ENCODE measurements around the gene OS9.
"Not testable (repeated sequence)": the region's sequence is repeated elsewhere in the genome, so short reads cannot be mapped to it uniquely, and the experiment has no call there.

OS9 gene

GRCh38 chr12:57708296-57708695 lies 14.4 kb downstream of the OS9 start:
- no peak for TF ChIP-seq Cebpa-rat (IDR thresholded peaks at IDR 0.05)
- H3K9me3 ChIP-seq (replicated peaks in 1 of 11), result peaks cover 9 to 21% (median 11%) of the 10 kb centered on the region in 11 experiments
- H3K9ac ChIP-seq, result no peak overlapping the region
- no peaks in the 10 kb centered on the region for H3K4me1 ChIP-seq
- H3K36me3 ChIP-seq, result peaks cover 64 to 100% (median 78%) of the 10 kb centered on the region in 11 experiments
- H3K4me2 ChIP-seq, result no peak overlapping the region
- H3K27ac ChIP-seq, result no peak overlapping the region
- no peak overlapping the region for H3K4me3 ChIP-seq
- H3K27me3 ChIP-seq, result no peaks in the 10 kb centered on the region
- peaks cover 0 to 47% (median 2%) of the 10 kb centered on the region in 11 experiments; a peak in 6 of 22 replicates for H4K20me1 ChIP-seq

GRCh38 chr12:57712701-57713100 lies 18.8 kb downstream of the OS9 start:
- Histone ChIP-seq H3K27me3 (no peaks in the 10 kb centered on the region), H3K9ac (no peak overlapping the region), H3K27ac (no peak overlapping the region), H3K36me3 (peaks cover 75 to 100% (median 83%) of the 10 kb centered on the region in 11 experiments), H3K4me2 (no peak overlapping the region), H3K4me1 (no peaks in the 10 kb centered on the region), H3K9me3 (replicated peaks in 1 of 11) (peaks cover 0 to 10% (median 0%) of the 10 kb centered on the region in 11 experiments; a peak in 4 of 22 replicates), H3K4me3 (no peak overlapping the region), H4K20me1 (peaks cover 0 to 41% (median 0%) of the 10 kb centered on the region in 11 experiments; a peak in 7 of 22 replicates)
- no peak for TF ChIP-seq Cebpa-rat (IDR thresholded peaks at IDR 0.05)

GRCh38 chr12:57713209-57713608 lies 19.3 kb downstream of the OS9 start:
- Histone ChIP-seq H4K20me1 (peaks cover 0 to 44% (median 0%) of the 10 kb centered on the region in 11 experiments; a peak in 7 of 22 replicates), H3K9me3 (replicated peaks in 1 of 11) (peaks cover 0 to 10% (median 0%) of the 10 kb centered on the region in 11 experiments; a peak in 4 of 22 replicates), H3K27me3 (no peaks in the 10 kb centered on the region), H3K27ac (no peak overlapping the region), H3K4me1 (no peaks in the 10 kb centered on the region), H3K9ac (no peak overlapping the region), H3K36me3 (peaks cover 75 to 100% (median 85%) of the 10 kb centered on the region in 11 experiments), H3K4me2 (no peak overlapping the region), H3K4me3 (no peak overlapping the region)
- TF ChIP-seq Cebpa-rat (IDR thresholded peaks at IDR 0.05), result no peak

- peaks cover 89 to 100% (median 96%) of the 10 kb centered on the region in 11 experiments for H3K36me3 ChIP-seq
- H3K4me3 ChIP-seq, H3K27ac ChIP-seq: not testable (repeated sequence)
Observed at GRCh38 chr12:57715036-57715748, 21.3 kb downstream of the OS9 start.

GRCh38 chr12:57715786-57716185 lies 21.9 kb downstream of the OS9 start:
- no peak overlapping the region for H3K4me3 ChIP-seq
- no peak overlapping the region for H3K27ac ChIP-seq
- no peaks in the 10 kb centered on the region for H3K4me1 ChIP-seq
- no peak overlapping the region for H3K4me2 ChIP-seq
- H3K9ac ChIP-seq, result no peak overlapping the region
- no peaks in the 10 kb centered on the region for H3K27me3 ChIP-seq
- TF ChIP-seq Cebpa-rat (IDR thresholded peaks at IDR 0.05), result no peak
- peaks cover 0 to 61% (median 4%) of the 10 kb centered on the region in 11 experiments; a peak in 10 of 22 replicates for H4K20me1 ChIP-seq
- peaks cover 93 to 100% (median 97%) of the 10 kb centered on the region in 11 experiments for H3K36me3 ChIP-seq
- H3K9me3 ChIP-seq (replicated peaks in 1 of 11), result peaks cover 0 to 10% (median 0%) of the 10 kb centered on the region in 11 experiments; a peak in 4 of 22 replicates

More at GRCh38 chr12:57715036-57715748, 21.3 kb downstream of the OS9 start:
- not testable (repeated sequence) for H3K4me1 ChIP-seq, H3K4me2 ChIP-seq, H3K27me3 ChIP-seq, H3K9ac ChIP-seq
- peaks cover 0 to 10% (median 0%) of the 10 kb centered on the region in 11 experiments; a peak in 4 of 22 replicates for H3K9me3 ChIP-seq (replicated peaks in 1 of 11)
- H4K20me1 ChIP-seq, result peaks cover 0 to 55% (median 0%) of the 10 kb centered on the region in 11 experiments; a peak in 9 of 22 replicates

- Histone ChIP-seq H4K20me1 (peaks cover 0 to 66% (median 4%) of the 10 kb centered on the region in 11 experiments; a peak in 10 of 22 replicates), H3K4me2 (no peak overlapping the region), H3K4me3 (no peak overlapping the region), H3K4me1 (no peaks in the 10 kb centered on the region), H3K9me3 (replicated peaks in 1 of 11) (peaks cover 0 to 8% (median 0%) of the 10 kb centered on the region in 11 experiments; a peak in 4 of 22 replicates), H3K27me3 (no peaks in the 10 kb centered on the region), H3K36me3 (peaks cover 94 to 100% (median 97%) of the 10 kb centered on the region in 11 experiments), H3K27ac (no peak overlapping the region), H3K9ac (no peak overlapping the region)
- no peak for TF ChIP-seq Cebpa-rat (IDR thresholded peaks at IDR 0.05)
Observed at GRCh38 chr12:57716305-57716704, 22.4 kb downstream of the OS9 start.

GRCh38 chr12:57717131-57717530 lies 23.2 kb downstream of the OS9 start:
- Histone ChIP-seq H3K27ac (no peak overlapping the region), H3K9me3 (replicated peaks in 1 of 11) (peaks cover 0 to under 1% (median 0%) of the 10 kb centered on the region in 11 experiments; a peak in 1 of 22 replicates), H3K27me3 (no peaks in the 10 kb centered on the region), H3K36me3 (peaks cover 94 to 100% (median 98%) of the 10 kb centered on the region in 11 experiments), H3K9ac (no peak overlapping the region), H3K4me1 (no peaks in the 10 kb centered on the region), H3K4me2 (no peak overlapping the region), H3K4me3 (no peak overlapping the region), H4K20me1 (peaks cover 0 to 73% (median 4%) of the 10 kb centered on the region in 11 experiments; a peak in 9 of 22 replicates)
- TF ChIP-seq Cebpa-rat (IDR thresholded peaks at IDR 0.05), result no peak

- no peak for TF ChIP-seq Cebpa-rat (IDR thresholded peaks at IDR 0.05)
- Histone ChIP-seq H3K4me2 (no peak overlapping the region), H4K20me1 (peaks cover 0 to 76% (median 3%) of the 10 kb centered on the region in 11 experiments; a peak in 9 of 22 replicates), H3K4me1 (no peaks in the 10 kb centered on the region), H3K27ac (no peak overlapping the region), H3K27me3 (no peaks in the 10 kb centered on the region), H3K4me3 (no peak overlapping the region), H3K9ac (no peak overlapping the region), H3K36me3 (peaks cover 87 to 100% (median 92%) of the 10 kb centered on the region in 11 experiments), H3K9me3 (replicated peaks in 1 of 11) (no peaks in the 10 kb centered on the region)
Observed at GRCh38 chr12:57717846-57718640, 24.1 kb downstream of the OS9 start.

Data from BLaER1 treated with 17β-estradiol and CSF1 and Interleukin-3, amounts not matched to agents 10 nM and 100 nM (cell line).